ENCODE data around the gene TSFM.

TSFM gene

GRCh38 chr12:57781244-57781643, 1.3 kb upstream of the TSFM start:
- no peak for DNase-seq

GRCh38 chr12:57781801-57782200, 786 bp upstream of the TSFM start:
- DNase-seq, result no peak

- no peak for DNase-seq
These were observed 362 bp upstream of the TSFM start for GRCh38 chr12:57782243-57782607.

GRCh38 chr12:57783466-57783801, 847 bp downstream of the TSFM start:
- no peak for DNase-seq

- DNase-seq, result no peak
These were observed 1.3 kb downstream of the TSFM start for GRCh38 chr12:57783861-57784260.

GRCh38 chr12:57793920-57794319, 11.3 kb downstream of the TSFM start:
- DNase-seq, result no peak

- DNase-seq, result no peak
These were observed 12.8 kb downstream of the TSFM start for GRCh38 chr12:57795354-57795753.

- no peak for DNase-seq
These were observed 14.4 kb downstream of the TSFM start for GRCh38 chr12:57796996-57797395.

- no peak for DNase-seq
These were observed 15.3 kb downstream of the TSFM start for GRCh38 chr12:57797933-57798332.

GRCh38 chr12:57800965-57801364, 18.4 kb downstream of the TSFM start:
- no peak for DNase-seq

- DNase-seq, result no peak
These were observed 20.0 kb downstream of the TSFM start for GRCh38 chr12:57802607-57803006.

GRCh38 chr12:57803319-57803893, 20.8 kb downstream of the TSFM start:
- peak; percentile 42 for DNase-seq

- no peak for DNase-seq
These were observed 24.1 kb downstream of the TSFM start for GRCh38 chr12:57806677-57807076.

- DNase-seq, result no peak
These were observed 24.7 kb downstream of the TSFM start for GRCh38 chr12:57807285-57807684.

- DNase-seq, result no peak
These were observed 25.8 kb downstream of the TSFM start for GRCh38 chr12:57808351-57808750.

GRCh38 chr12:57809425-57809824, 26.8 kb downstream of the TSFM start:
- DNase-seq, result no peak

GRCh38 chr12:57810450-57810849, 27.9 kb downstream of the TSFM start:
- DNase-seq, result no peak

- DNase-seq, result no peak
These were observed 28.6 kb downstream of the TSFM start for GRCh38 chr12:57811028-57811755.

- no peak for DNase-seq
These were observed 30.8 kb downstream of the TSFM start for GRCh38 chr12:57813111-57813970.

- DNase-seq, result no peak
These were observed 31.6 kb downstream of the TSFM start for GRCh38 chr12:57813971-57814772.

- DNase-seq, result no peak
These were observed 32.8 kb downstream of the TSFM start for GRCh38 chr12:57815177-57816000.
